ENCODE data around the gene PARVA. TPM values are rescaled to one million over a fixed set of nuclear protein-coding genes. Genes with fewer than 3 reads are reported as not detected.
A peak's percentile ranks its signal among the peaks of the same experiment; 100 is the strongest.

PARVA gene
- total RNA-seq = 80.3 TPM
- 25.1 TPM for polyA plus RNA-seq (ENCODE audit: insufficient read depth, low read depth, low replicate concordance)
- long read RNA-seq, donor 1, full-length matches to known transcripts = 15 of 26 reads
- long read RNA-seq, donor 1, partial matches to known transcripts = 5 of 26 reads
- long read RNA-seq, donor 1, other reads (novel, unspliced or antisense) = 6 of 26 reads
- long read RNA-seq, donor 2, full-length matches to known transcripts = 18 of 31 reads
- long read RNA-seq, donor 2, partial matches to known transcripts = 13 of 31 reads
- long read RNA-seq, donor 2, other reads (novel, unspliced or antisense) = 0 of 31 reads
- long read RNA-seq, donor 3, full-length matches to known transcripts = 13 of 21 reads
- long read RNA-seq, donor 3, partial matches to known transcripts = 8 of 21 reads
- long read RNA-seq, donor 3, other reads (novel, unspliced or antisense) = 0 of 21 reads
- long read RNA-seq, donor 4, full-length matches to known transcripts = 16 of 40 reads
- long read RNA-seq, donor 4, partial matches to known transcripts = 17 of 40 reads
- long read RNA-seq, donor 4, other reads (novel, unspliced or antisense) = 7 of 40 reads
- long read RNA-seq, donor 5 = 0 reads
- long read RNA-seq, donor 6, full-length matches to known transcripts = 12 of 12 reads
- long read RNA-seq, donor 6, partial matches to known transcripts = 0 of 12 reads
- long read RNA-seq, donor 6, other reads (novel, unspliced or antisense) = 0 of 12 reads
- long read RNA-seq, donor 7, full-length matches to known transcripts = 13 of 31 reads
- long read RNA-seq, donor 7, partial matches to known transcripts = 5 of 31 reads
- long read RNA-seq, donor 7, other reads (novel, unspliced or antisense) = 13 of 31 reads
- long read RNA-seq, donor 8, full-length matches to known transcripts = 11 of 24 reads
- long read RNA-seq, donor 8, partial matches to known transcripts = 13 of 24 reads
- long read RNA-seq, donor 8, other reads (novel, unspliced or antisense) = 0 of 24 reads
- long read RNA-seq, donor 9, full-length matches to known transcripts = 11 of 11 reads
- long read RNA-seq, donor 9, partial matches to known transcripts = 0 of 11 reads
- long read RNA-seq, donor 9, other reads (novel, unspliced or antisense) = 0 of 11 reads
- long read RNA-seq, donor 10, full-length matches to known transcripts = 16 of 32 reads
- long read RNA-seq, donor 10, partial matches to known transcripts = 8 of 32 reads
- long read RNA-seq, donor 10, other reads (novel, unspliced or antisense) = 8 of 32 reads

GRCh38 chr11:12377106-12377823, at the start of gene PARVA:
Gene PARVA (plus strand): TSS chr11:12377571. CDS start chr11:12377648, 77 bp downstream.
- FAIRE-seq (no peak), DNase-seq (peak; percentile 84 to 94 (median 88))
- Histone ChIP-seq H3K27ac (ENCODE audit: low read depth in 2 of 2, low read length in 2 of 2) (peak within 1 kb of the TSS; percentile 91 to 92), H3K9ac (ENCODE audit: low read length in 3 of 3) (peak within 1 kb of the TSS; percentile 61 to 85 (median 81)), H3K4me1 (ENCODE audit: control insufficient read depth in 2 of 3, insufficient read depth in 2 of 3, low read depth in 1 of 3, low read length in 3 of 3) (peaks cover 0 to 9% (median 7%) of the 10 kb centered on the region in 3 donors), H3K27me3 (ENCODE audit: control insufficient read depth, insufficient read depth, low read length) (no peaks in the 10 kb centered on the region), H3K36me3 (ENCODE audit: control insufficient read depth in 2 of 3, insufficient read depth in 3 of 3, low read length in 3 of 3) (peaks cover 0 to 5% (median 0%) of the 10 kb centered on the region in 3 donors), H3K4me3 (ENCODE audit: low read length in 3 of 3) (peak within 1 kb of the TSS; percentile 71 to 85 (median 81)), H3K9me3 (ENCODE audit: control insufficient read depth in 2 of 3, insufficient read depth in 1 of 3, low read length in 3 of 3) (no peaks in the 10 kb centered on the region)
- intact Hi-C loops (cut with DNase I) = no loop called here
- peak; percentile 4 for TF ChIP-seq CTCF (IDR thresholded peaks at IDR 0.05; ENCODE audit: borderline replicate concordance, extremely low read depth, insufficient read depth)

- no peak overlapping the region for H3K4me3 ChIP-seq (ENCODE audit: low read length in 3 of 3)
- no peak overlapping the region for H3K27ac ChIP-seq (ENCODE audit: low read depth in 2 of 2, low read length in 2 of 2)
- intact Hi-C loops (cut with DNase I) = loop anchor here (10.0 kb wide), 1 partner anchor 566 kb away; no protein-coding TSS in a partner anchor
- H3K27me3 ChIP-seq (ENCODE audit: control insufficient read depth, insufficient read depth, low read length) = no peaks in the 10 kb centered on the region
- FAIRE-seq = no peak
- H3K9ac ChIP-seq (ENCODE audit: low read length in 3 of 3) = no peak overlapping the region
- no peaks in the 10 kb centered on the region for H3K9me3 ChIP-seq (ENCODE audit: control insufficient read depth in 2 of 3, insufficient read depth in 1 of 3, low read length in 3 of 3)
- no peaks in the 10 kb centered on the region for H3K36me3 ChIP-seq (ENCODE audit: control insufficient read depth in 2 of 3, insufficient read depth in 3 of 3, low read length in 3 of 3)
- H3K4me1 ChIP-seq (ENCODE audit: control insufficient read depth in 2 of 3, insufficient read depth in 2 of 3, low read depth in 1 of 3, low read length in 3 of 3) = peaks cover 0 to 2% (median 0%) of the 10 kb centered on the region in 3 donors
- no peak for TF ChIP-seq CTCF (IDR thresholded peaks at IDR 0.05; ENCODE audit: borderline replicate concordance, extremely low read depth, insufficient read depth)
- no peak for DNase-seq
These were observed 48.2 kb upstream of the PARVA start for GRCh38 chr11:12329169-12329568.

GRCh38 chr11:12329797-12330196, 47.6 kb upstream of the PARVA start:
- no peak overlapping the region for H3K4me3 ChIP-seq (ENCODE audit: low read length in 3 of 3)
- H3K9me3 ChIP-seq (ENCODE audit: control insufficient read depth in 2 of 3, insufficient read depth in 1 of 3, low read length in 3 of 3) = no peaks in the 10 kb centered on the region
- FAIRE-seq (no peak), DNase-seq (no peak)
- TF ChIP-seq CTCF (IDR thresholded peaks at IDR 0.05; ENCODE audit: borderline replicate concordance, extremely low read depth, insufficient read depth) = no peak
- H3K9ac ChIP-seq (ENCODE audit: low read length in 3 of 3) = no peak overlapping the region
- H3K4me1 ChIP-seq (ENCODE audit: control insufficient read depth in 2 of 3, insufficient read depth in 2 of 3, low read depth in 1 of 3, low read length in 3 of 3) = peaks cover 0 to 2% (median 0%) of the 10 kb centered on the region in 3 donors
- no peaks in the 10 kb centered on the region for H3K36me3 ChIP-seq (ENCODE audit: control insufficient read depth in 2 of 3, insufficient read depth in 3 of 3, low read length in 3 of 3)
- intact Hi-C loops (cut with DNase I) = loop anchor here (10.0 kb wide), 1 partner anchor 565 kb away; no protein-coding TSS in a partner anchor
- H3K27ac ChIP-seq (ENCODE audit: low read depth in 2 of 2, low read length in 2 of 2) = no peak overlapping the region
- H3K27me3 ChIP-seq (ENCODE audit: control insufficient read depth, insufficient read depth, low read length) = no peaks in the 10 kb centered on the region

Measured in kidney (tissue), 22 donors.